Type B pancreatic cell (in vitro differentiated cells): ENCODE data around the gene DNMT3A. TPM values are rescaled to one million over a fixed set of nuclear protein-coding genes. Genes with fewer than 3 reads are reported as not detected.

ENCODE experiments used
- DNase-seq: peaks from one replicate; pipeline ENCODE4 v3.0.0; 2021; ENCODE audit warnings: mixed read lengths; ENCODE audit not compliant: unreplicated experiment; ENCODE audit errors: extremely low spot score
- H3K27ac Mint-ChIP-seq: 2 replicates; pipeline ENCODE4 v1.8.0; 2021; ENCODE audit warnings: mild to moderate bottlenecking, mixed read lengths
- H3K27me3 Mint-ChIP-seq: 2 replicates; pipeline ENCODE4 v1.8.0; 2021; ENCODE audit warnings: mixed read lengths
- H3K36me3 Mint-ChIP-seq: 2 replicates; pipeline ENCODE4 v1.8.0; 2021; ENCODE audit warnings: mixed read lengths
- H3K4me1 Mint-ChIP-seq: one replicate; pipeline ENCODE4 v1.8.0; 2021; ENCODE audit warnings: mixed read lengths; ENCODE audit not compliant: unreplicated experiment
- H3K4me3 Mint-ChIP-seq: 2 replicates; pipeline ENCODE4 v1.8.0; 2021; ENCODE audit warnings: mild to moderate bottlenecking, mixed read lengths
- H3K9me3 Mint-ChIP-seq: 2 replicates; pipeline ENCODE4 v1.8.0; 2021; ENCODE audit warnings: mixed read lengths
- total RNA-seq: library from RNA; stranded (reverse); gene quantifications from 2 replicates; pipeline ENCODE4 v1.2.1, GENCODE V29; 2021; ENCODE audit warnings: low replicate concordance
- TF ChIP-seq, protein P1 (sequence below): fragments of 200-600 bp; sonication (generic); conservative IDR thresholded peaks from 2 replicates; pipeline ENCODE4 v1.5.0; 2021; ENCODE audit warnings: antibody characterized with exemption, mild to moderate bottlenecking

DNMT3A gene
- total RNA-seq, 1 donor from 2014 or later = 139 TPM

- Mint-ChIP-seq H3K4me1 (peaks cover 42% of the 10 kb centered on the region), H3K27ac (no peak overlapping the region)
- no peak for DNase-seq
Measured at GRCh38 chr2:25306777-25307368, 34.9 kb downstream of the DNMT3A start.

GRCh38 chr2:25305775-25306174, 36.0 kb downstream of the DNMT3A start:
- no peak overlapping the region for H3K27ac Mint-ChIP-seq
- DNase-seq = no peak
- no peaks in the 10 kb centered on the region for H3K9me3 Mint-ChIP-seq
- TF ChIP-seq, protein P1, sequence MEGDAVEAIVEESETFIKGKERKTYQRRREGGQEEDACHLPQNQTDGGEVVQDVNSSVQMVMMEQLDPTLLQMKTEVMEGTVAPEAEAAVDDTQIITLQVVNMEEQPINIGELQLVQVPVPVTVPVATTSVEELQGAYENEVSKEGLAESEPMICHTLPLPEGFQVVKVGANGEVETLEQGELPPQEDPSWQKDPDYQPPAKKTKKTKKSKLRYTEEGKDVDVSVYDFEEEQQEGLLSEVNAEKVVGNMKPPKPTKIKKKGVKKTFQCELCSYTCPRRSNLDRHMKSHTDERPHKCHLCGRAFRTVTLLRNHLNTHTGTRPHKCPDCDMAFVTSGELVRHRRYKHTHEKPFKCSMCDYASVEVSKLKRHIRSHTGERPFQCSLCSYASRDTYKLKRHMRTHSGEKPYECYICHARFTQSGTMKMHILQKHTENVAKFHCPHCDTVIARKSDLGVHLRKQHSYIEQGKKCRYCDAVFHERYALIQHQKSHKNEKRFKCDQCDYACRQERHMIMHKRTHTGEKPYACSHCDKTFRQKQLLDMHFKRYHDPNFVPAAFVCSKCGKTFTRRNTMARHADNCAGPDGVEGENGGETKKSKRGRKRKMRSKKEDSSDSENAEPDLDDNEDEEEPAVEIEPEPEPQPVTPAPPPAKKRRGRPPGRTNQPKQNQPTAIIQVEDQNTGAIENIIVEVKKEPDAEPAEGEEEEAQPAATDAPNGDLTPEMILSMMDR = no peak
- H3K4me3 Mint-ChIP-seq = no peak overlapping the region
- no peaks in the 10 kb centered on the region for H3K27me3 Mint-ChIP-seq
- peaks cover 37% of the 10 kb centered on the region for H3K4me1 Mint-ChIP-seq
- H3K36me3 Mint-ChIP-seq = peaks cover 18% of the 10 kb centered on the region

More at GRCh38 chr2:25306777-25307368, 34.9 kb downstream of the DNMT3A start:
- H3K4me3 Mint-ChIP-seq = no peak overlapping the region
- no peaks in the 10 kb centered on the region for H3K27me3 Mint-ChIP-seq
- TF ChIP-seq, protein P1 = no peak
- no peaks in the 10 kb centered on the region for H3K9me3 Mint-ChIP-seq
- peaks cover 16% of the 10 kb centered on the region for H3K36me3 Mint-ChIP-seq

- no peaks in the 10 kb centered on the region for H3K27me3 Mint-ChIP-seq
- DNase-seq = no peak
- TF ChIP-seq, protein P1 = no peak
- peaks cover 18% of the 10 kb centered on the region for H3K36me3 Mint-ChIP-seq
- no peak overlapping the region for H3K4me3 Mint-ChIP-seq
- H3K4me1 Mint-ChIP-seq = peaks cover 32% of the 10 kb centered on the region
- H3K9me3 Mint-ChIP-seq = no peaks in the 10 kb centered on the region
- no peak overlapping the region for H3K27ac Mint-ChIP-seq
Measured at GRCh38 chr2:25304826-25305596, 36.7 kb downstream of the DNMT3A start.

DNA sequence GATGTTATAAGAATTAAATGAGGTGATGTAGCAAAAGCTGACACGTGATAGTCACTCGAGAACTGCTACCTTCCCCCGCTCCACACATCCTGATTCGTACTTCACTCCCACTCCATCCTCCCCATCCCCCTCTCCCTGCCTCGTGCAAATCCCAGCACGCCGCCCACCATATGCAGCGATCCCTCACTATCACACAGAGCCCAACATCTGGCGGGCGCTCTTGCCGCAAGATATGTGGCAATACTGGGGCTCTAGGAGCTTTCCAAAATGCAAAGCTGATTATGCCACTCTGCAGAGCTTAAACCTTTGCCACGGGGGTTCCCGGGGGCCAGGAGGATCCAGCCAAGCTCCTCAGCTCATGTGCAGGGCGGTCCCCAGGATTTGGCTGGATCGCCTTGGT, 37.4 kb downstream of the DNMT3A start:
- H3K36me3 Mint-ChIP-seq = peaks cover 15% of the 10 kb centered on the region
- no peak for DNase-seq
- H3K4me1 Mint-ChIP-seq = peaks cover 32% of the 10 kb centered on the region
- H3K9me3 Mint-ChIP-seq = no peaks in the 10 kb centered on the region
- no peak overlapping the region for H3K27ac Mint-ChIP-seq
- H3K4me3 Mint-ChIP-seq = no peak overlapping the region
- H3K27me3 Mint-ChIP-seq = no peaks in the 10 kb centered on the region
- TF ChIP-seq, protein P1 = no peak

- no peak overlapping the region for H3K4me3 Mint-ChIP-seq
Measured at GRCh38 chr2:25303633-25304236, 38.0 kb downstream of the DNMT3A start.

More at GRCh38 chr2:25303633-25304236, 38.0 kb downstream of the DNMT3A start:
- peaks cover 32% of the 10 kb centered on the region for H3K4me1 Mint-ChIP-seq
- H3K27ac Mint-ChIP-seq = no peak overlapping the region
- no peak for DNase-seq
- H3K9me3 Mint-ChIP-seq = no peaks in the 10 kb centered on the region
- TF ChIP-seq, protein P1 = no peak
- peaks cover 15% of the 10 kb centered on the region for H3K36me3 Mint-ChIP-seq
- no peaks in the 10 kb centered on the region for H3K27me3 Mint-ChIP-seq
